Mucosa of descending colon (tissue), 3 donors: ENCODE measurements around the gene ADAMTSL1. TPM values are rescaled to one million over a fixed set of nuclear protein-coding genes. Genes with fewer than 3 reads are reported as not detected.
A peak's percentile ranks its signal among the peaks of the same experiment; 100 is the strongest.

Source experiments
- ATAC-seq: fragments of 200-7000 bp; cut with Tn5 transposase; one replicate; pipeline ENCODE4 v1.9.1; 2020; ENCODE audit warnings: mild to moderate bottlenecking, moderate library complexity
- DNase-seq, 3 donors: peaks; one replicate each; pipeline ENCODE4 v3.0.0-alpha.2; 2020
- H3K36me3 ChIP-seq: fragments of 200-600 bp; one replicate; pipeline ENCODE4 v1.8.0; 2021; ENCODE audit warnings: low read depth, mild to moderate bottlenecking
- H3K4me1 ChIP-seq: fragments of 200-600 bp; one replicate; pipeline ENCODE4 v1.8.0; 2021; ENCODE audit warnings: low read depth, mild to moderate bottlenecking
- H3K4me3 ChIP-seq: fragments of 200-600 bp; one replicate; pipeline ENCODE4 v1.8.0; 2021; ENCODE audit warnings: mild to moderate bottlenecking
- H3K9me3 ChIP-seq: fragments of 200-600 bp; one replicate; pipeline ENCODE4 v1.8.0; 2021; ENCODE audit warnings: mild to moderate bottlenecking
- intact Hi-C, 2 donors: fragments of 100-400 bp; cut with DNase I in 1 of 2; cut with micrococcal nuclease in 1 of 2; formaldehyde crosslinking; loops; one replicate each; pipeline versions ENCODE4 v1.11.0 to v1.11.1; 2022; cut with DNase I, micrococcal nuclease
- total RNA-seq, 3 donors: library from RNA; stranded (reverse); fragmentation: NEBNext Ultra II Directional in 2 of 3; extraction: Animal tissue kit (Norgen Biotek cat#: 25700) in 2 of 3; gene quantifications; one replicate each; pipeline versions ENCODE4 v1.2.1 to v1.2.4, GENCODE V29; 2021 to 2023
- TF ChIP-seq, protein P1 (sequence below): fragments of 200-600 bp; IDR thresholded peaks from one replicate; pipeline ENCODE4 v1.8.0; 2022; ENCODE audit warnings: antibody characterized with exemption, mild to moderate bottlenecking
- donor health status: DM: no; HTN: no; CAD: no; lungs with moderate emphysema.
- donor health status: DM: no; HTN: no; CAD: no.
- donor health status: DM: no; HTN: yes; CAD: no.

The ADAMTSL1 gene
- total RNA-seq, 3 donors from 2014 or later: 10.1 to 32.1 (median 22.6) TPM

DNA sequence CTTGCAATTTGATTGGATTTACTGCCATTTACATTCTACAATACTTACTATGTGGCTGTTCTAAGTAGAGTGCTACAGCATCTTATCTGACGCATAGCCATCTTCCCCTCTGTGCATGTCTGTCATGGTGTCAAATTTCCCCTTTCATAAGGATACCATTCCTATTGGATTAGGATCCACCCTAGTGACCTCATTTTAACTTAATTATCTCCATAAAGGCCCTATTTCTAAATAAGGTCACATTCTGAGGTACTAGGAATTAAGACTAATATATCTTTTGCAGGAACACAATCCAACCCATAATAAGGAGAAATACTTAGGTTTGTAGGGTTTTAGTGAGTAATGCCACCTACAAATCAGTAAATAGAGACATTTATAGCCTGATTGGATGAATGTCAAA, 268.0 kb downstream of the ADAMTSL1 start:
- TF ChIP-seq, protein P1, sequence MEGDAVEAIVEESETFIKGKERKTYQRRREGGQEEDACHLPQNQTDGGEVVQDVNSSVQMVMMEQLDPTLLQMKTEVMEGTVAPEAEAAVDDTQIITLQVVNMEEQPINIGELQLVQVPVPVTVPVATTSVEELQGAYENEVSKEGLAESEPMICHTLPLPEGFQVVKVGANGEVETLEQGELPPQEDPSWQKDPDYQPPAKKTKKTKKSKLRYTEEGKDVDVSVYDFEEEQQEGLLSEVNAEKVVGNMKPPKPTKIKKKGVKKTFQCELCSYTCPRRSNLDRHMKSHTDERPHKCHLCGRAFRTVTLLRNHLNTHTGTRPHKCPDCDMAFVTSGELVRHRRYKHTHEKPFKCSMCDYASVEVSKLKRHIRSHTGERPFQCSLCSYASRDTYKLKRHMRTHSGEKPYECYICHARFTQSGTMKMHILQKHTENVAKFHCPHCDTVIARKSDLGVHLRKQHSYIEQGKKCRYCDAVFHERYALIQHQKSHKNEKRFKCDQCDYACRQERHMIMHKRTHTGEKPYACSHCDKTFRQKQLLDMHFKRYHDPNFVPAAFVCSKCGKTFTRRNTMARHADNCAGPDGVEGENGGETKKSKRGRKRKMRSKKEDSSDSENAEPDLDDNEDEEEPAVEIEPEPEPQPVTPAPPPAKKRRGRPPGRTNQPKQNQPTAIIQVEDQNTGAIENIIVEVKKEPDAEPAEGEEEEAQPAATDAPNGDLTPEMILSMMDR: no peak
- Histone ChIP-seq H3K36me3 (no peaks in the 10 kb centered on the region), H3K4me3 (no peak overlapping the region), H3K9me3 (no peaks in the 10 kb centered on the region), H3K4me1 (no peaks in the 10 kb centered on the region)
- DNase-seq (no peak), ATAC-seq (no peak)
- intact Hi-C loops: no loop called here

- TF ChIP-seq, protein P1: no peak
- H3K36me3 ChIP-seq: no peaks in the 10 kb centered on the region
- no peaks in the 10 kb centered on the region for H3K9me3 ChIP-seq
- H3K4me1 ChIP-seq: no peaks in the 10 kb centered on the region
- no peak for DNase-seq
- ATAC-seq: no peak
- intact Hi-C loops: no loop called here
- H3K4me3 ChIP-seq: no peak overlapping the region
Observed at GRCh38 chr9:18743421-18743820, 269.5 kb downstream of the ADAMTSL1 start.

DNA sequence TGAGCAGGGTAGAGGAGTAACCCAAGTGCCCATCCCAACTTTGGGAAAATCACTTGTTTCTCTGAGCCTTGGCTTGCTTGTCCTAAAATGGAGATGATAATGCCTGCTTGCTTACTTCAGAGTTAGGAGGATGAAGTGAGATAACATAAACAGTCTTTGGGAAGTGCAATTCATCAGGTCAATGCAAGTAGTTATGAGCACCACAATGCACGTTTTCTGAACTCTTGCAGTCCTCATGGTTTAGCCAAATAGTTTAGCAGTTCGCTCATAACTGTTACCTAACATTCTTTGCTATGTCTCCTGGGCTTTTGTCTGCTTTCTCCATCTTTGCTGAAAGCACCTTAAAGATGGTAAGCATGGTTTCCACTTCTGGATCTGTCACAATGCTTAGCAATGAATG, 270.0 kb downstream of the ADAMTSL1 start:
- no peaks in the 10 kb centered on the region for H3K4me1 ChIP-seq
- no peaks in the 10 kb centered on the region for H3K36me3 ChIP-seq
- ATAC-seq: no peak
- H3K9me3 ChIP-seq: no peaks in the 10 kb centered on the region
- no peak overlapping the region for H3K4me3 ChIP-seq
- intact Hi-C loops: no loop called here
- no peak for DNase-seq
- TF ChIP-seq, protein P1: no peak

GRCh38 chr9:18745710-18746109, 271.8 kb downstream of the ADAMTSL1 start:
- intact Hi-C loops: no loop called here
- H3K9me3 ChIP-seq: no peaks in the 10 kb centered on the region
- H3K4me3 ChIP-seq: no peak overlapping the region
- ATAC-seq (no peak), DNase-seq (no peak)
- TF ChIP-seq, protein P1: no peak
- no peaks in the 10 kb centered on the region for H3K4me1 ChIP-seq
- H3K36me3 ChIP-seq: no peaks in the 10 kb centered on the region

GRCh38 chr9:18746631-18747030, 272.7 kb downstream of the ADAMTSL1 start:
- intact Hi-C loops: no loop called here
- ATAC-seq (no peak), DNase-seq (no peak)
- Histone ChIP-seq H3K4me3 (no peak overlapping the region), H3K9me3 (no peaks in the 10 kb centered on the region), H3K36me3 (no peaks in the 10 kb centered on the region), H3K4me1 (no peaks in the 10 kb centered on the region)
- TF ChIP-seq, protein P1: no peak

DNA sequence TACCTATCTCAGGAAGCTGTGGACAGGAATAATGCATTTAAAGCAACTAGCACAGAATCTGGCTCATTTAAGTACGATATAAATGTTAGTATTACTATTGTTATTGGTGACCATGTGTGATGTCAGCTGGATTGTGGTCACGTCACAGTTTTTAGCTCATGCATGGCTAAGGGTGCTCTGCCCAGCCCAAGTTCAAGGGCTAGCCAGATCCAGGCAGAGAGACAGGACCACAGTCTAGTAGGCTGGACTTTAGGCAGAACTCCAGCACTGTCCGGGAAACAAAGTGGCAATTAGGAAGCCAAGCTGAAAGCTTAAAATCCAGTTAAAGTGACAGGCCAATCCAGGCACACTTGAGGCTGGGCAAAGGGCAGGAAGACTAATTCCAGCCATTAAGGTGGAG, 273.6 kb downstream of the ADAMTSL1 start:
- DNase-seq (no peak), ATAC-seq (peak; percentile 31)
- Histone ChIP-seq H3K4me3 (no peak overlapping the region), H3K4me1 (no peaks in the 10 kb centered on the region), H3K9me3 (no peaks in the 10 kb centered on the region), H3K36me3 (no peaks in the 10 kb centered on the region)
- TF ChIP-seq, protein P1: no peak
- intact Hi-C loops: no loop called here
